Suprapubic skin (tissue), 4 donors: ENCODE results near the gene OPALIN.

ENCODE experiments used
- CTCF ChIP-seq, 2 donors: fragments of 200-600 bp in 1 of 2; fragments of 450-650 bp in 1 of 2; sonication (generic) in 1 of 2; IDR thresholded peaks; one replicate each; pipeline ENCODE4 v1.5.1; 2016 to 2019; ENCODE audit warnings: antibody characterized with exemption in 2 of 2, mild to moderate bottlenecking in 1 of 2, moderate library complexity in 1 of 2
- EP300 ChIP-seq: sonication (generic); formaldehyde crosslinking; IDR thresholded peaks from one replicate; pipeline ENCODE4 v1.6.1; 2017; ENCODE audit warnings: antibody characterized with exemption
- POLR2AphosphoS5 ChIP-seq, 3 donors: sonication (generic); formaldehyde crosslinking; IDR thresholded peaks; one replicate each; pipeline ENCODE4 v1.6.1; 2017; ENCODE audit warnings: antibody characterized with exemption in 3 of 3

- TF ChIP-seq CTCF (IDR thresholded peaks at IDR 0.05) (no peak), POLR2AphosphoS5 (IDR thresholded peaks at IDR 0.05) (no peak), EP300 (no peak)
These were observed at the start of gene OPALIN for GRCh38 chr10:96358851-96359540.
